ENCODE data around the gene AKAIN1. TPM values are rescaled to one million over a fixed set of nuclear protein-coding genes. Genes with fewer than 3 reads are reported as not detected.

The AKAIN1 gene
- total RNA-seq (not detected), polyA plus RNA-seq (1 to 10 TPM in 1 of 3 donors, not detected in 2; 3.2 TPM)
- long read RNA-seq, donor 1, result 0 reads
- long read RNA-seq, donor 2, result 0 reads
- long read RNA-seq, donor 3, result 0 reads
- long read RNA-seq, donor 4, result 0 reads
- long read RNA-seq, donor 5, result 0 reads
- long read RNA-seq, donor 6, partial matches to known transcripts, result 13 of 27 reads
- long read RNA-seq, donor 6, other reads (novel, unspliced or antisense), result 13 of 27 reads
- long read RNA-seq, donor 7, result 0 reads
- long read RNA-seq, donor 8, result 0 reads
- long read RNA-seq, donor 9, partial matches to known transcripts, result 21 of 21 reads
- long read RNA-seq, donor 9, other reads (novel, unspliced or antisense), result 0 of 21 reads
- long read RNA-seq, donor 10, result 0 reads

- Histone ChIP-seq H3K4me1 (peaks cover 0 to 13% (median 5%) of the 10 kb centered on the region in 4 donors), H3K4me3 (no peak within 1 kb of the TSS), H3K9me3 (peaks cover 0 to 10% (median 2%) of the 10 kb centered on the region in 4 donors), H3K36me3 (no peaks in the 10 kb centered on the region), H3K27ac (no peak within 1 kb of the TSS), H3K27me3 (peaks cover 4 to 71% (median 41%) of the 10 kb centered on the region in 3 donors)
- peak in 1 of 2 donors; percentile 83 for DNase-seq
- WGBS, 5 donors, result 1 to 9% (median 5%) methylated on average over 8 to 37 of the region's 37 CpGs
- intact Hi-C loops (cut with DNase I; ENCODE audit: low total_unique reads), result no loop called here
- no peak for TF ChIP-seq POLR2A (IDR thresholded peaks at IDR 0.05)
- TF ChIP-seq POLR2AphosphoS5 (IDR thresholded peaks at IDR 0.05), result no peak
- no peak for TF ChIP-seq CTCF (IDR thresholded peaks at IDR 0.05)
- TF ChIP-seq EP300 (IDR thresholded peaks at IDR 0.05), result no peak
Measured at GRCh38 chr18:5197032-5197434, at the start of gene AKAIN1. TSS of gene AKAIN1 (minus strand) at chr18:5197257. CDS start at chr18:5197053, 204 bp downstream.

GRCh38 chr18:5244941-5245340 lies 47.9 kb upstream of the AKAIN1 start:
- TF ChIP-seq EP300 (IDR thresholded peaks at IDR 0.05), result no peak
- no peak for TF ChIP-seq CTCF (IDR thresholded peaks at IDR 0.05)
- TF ChIP-seq POLR2A (IDR thresholded peaks at IDR 0.05), result no peak
- TF ChIP-seq POLR2AphosphoS5 (IDR thresholded peaks at IDR 0.05), result no peak
- DNase-seq, result no peak
- intact Hi-C loops (cut with DNase I; ENCODE audit: low total_unique reads), result loop anchor here (5.0 kb wide), 1 partner anchor 47 kb away; no protein-coding TSS in a partner anchor
- peaks cover 0 to 15% (median 12%) of the 10 kb centered on the region in 4 donors for H3K4me1 ChIP-seq
- peaks cover 4 to 43% (median 36%) of the 10 kb centered on the region in 4 donors for H3K36me3 ChIP-seq
- H3K27me3 ChIP-seq, result no peaks in the 10 kb centered on the region
- H3K4me3 ChIP-seq, result no peak overlapping the region
- no peaks in the 10 kb centered on the region for H3K9me3 ChIP-seq
- H3K27ac ChIP-seq, result no peak overlapping the region

- Histone ChIP-seq H3K4me1 (peaks cover 11 to 42% (median 36%) of the 10 kb centered on the region in 4 donors), H3K27ac (no peak overlapping the region), H3K27me3 (no peaks in the 10 kb centered on the region), H3K4me3 (peak overlapping the region; percentile 62 to 77 (median 73)), H3K36me3 (peaks cover 4 to 43% (median 36%) of the 10 kb centered on the region in 4 donors), H3K9me3 (no peaks in the 10 kb centered on the region)
- 42 to 64% (median 52%) methylated on average over 4 of the region's 4 CpGs for WGBS, 5 donors
- no peak for DNase-seq
- TF ChIP-seq POLR2AphosphoS5 (IDR thresholded peaks at IDR 0.05) (no peak), POLR2A (IDR thresholded peaks at IDR 0.05) (no peak), CTCF (IDR thresholded peaks at IDR 0.05) (no peak), EP300 (IDR thresholded peaks at IDR 0.05) (no peak)
- intact Hi-C loops (cut with DNase I; ENCODE audit: low total_unique reads), result no loop called here
Measured at GRCh38 chr18:5239447-5239846, 42.4 kb upstream of the AKAIN1 start.

GRCh38 chr18:5238371-5238976 lies 41.4 kb upstream of the AKAIN1 start:
- intact Hi-C loops (cut with DNase I; ENCODE audit: low total_unique reads), result no loop called here
- H3K9me3 ChIP-seq, result no peaks in the 10 kb centered on the region
- H3K4me3 ChIP-seq, result peak overlapping the region; percentile 62 to 77 (median 73)
- H3K36me3 ChIP-seq, result peaks cover 4 to 34% (median 31%) of the 10 kb centered on the region in 4 donors
- TF ChIP-seq POLR2AphosphoS5 (IDR thresholded peaks at IDR 0.05) (no peak), CTCF (IDR thresholded peaks at IDR 0.05) (no peak), EP300 (IDR thresholded peaks at IDR 0.05) (no peak), POLR2A (IDR thresholded peaks at IDR 0.05) (no peak)
- H3K27ac ChIP-seq, result peak overlapping the region; percentile 96 to 100 (median 97)
- peaks cover 11 to 42% (median 36%) of the 10 kb centered on the region in 4 donors for H3K4me1 ChIP-seq
- peak; percentile 72 to 85 for DNase-seq
- H3K27me3 ChIP-seq, result no peaks in the 10 kb centered on the region
- WGBS, 5 donors, result 1 to 4% (median 1%) methylated on average over 22 to 39 of the region's 39 CpGs

Data from stomach (tissue), 19 donors.